Measurements from ENCODE around the gene HRH2.

HRH2 gene

DNA sequence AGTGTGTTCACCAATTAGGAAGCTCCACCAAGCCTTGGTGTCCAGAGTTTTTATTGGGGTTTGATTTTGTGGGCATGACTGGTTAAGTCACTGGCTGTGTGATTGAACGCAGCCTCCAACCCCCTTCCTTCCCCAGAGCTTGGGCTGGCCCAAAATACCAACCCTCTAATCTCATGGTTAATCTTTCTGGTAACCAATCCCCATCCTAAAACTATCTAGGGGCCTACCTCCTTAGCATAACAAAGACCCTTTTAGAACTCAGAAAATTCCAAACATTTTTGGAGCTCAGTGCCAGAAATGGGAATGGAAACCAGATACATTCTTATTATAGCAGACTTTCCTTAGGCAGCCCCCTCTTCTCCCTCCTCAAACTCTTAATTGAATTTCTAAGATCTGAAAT lies 35.9 kb upstream of the HRH2 start:
- TF ChIP-seq EZH2phosphoT487 (IDR thresholded peaks at IDR 0.05; ENCODE audit: borderline replicate concordance, low read length), result no peak
- TF ChIP-seq, protein P1, sequence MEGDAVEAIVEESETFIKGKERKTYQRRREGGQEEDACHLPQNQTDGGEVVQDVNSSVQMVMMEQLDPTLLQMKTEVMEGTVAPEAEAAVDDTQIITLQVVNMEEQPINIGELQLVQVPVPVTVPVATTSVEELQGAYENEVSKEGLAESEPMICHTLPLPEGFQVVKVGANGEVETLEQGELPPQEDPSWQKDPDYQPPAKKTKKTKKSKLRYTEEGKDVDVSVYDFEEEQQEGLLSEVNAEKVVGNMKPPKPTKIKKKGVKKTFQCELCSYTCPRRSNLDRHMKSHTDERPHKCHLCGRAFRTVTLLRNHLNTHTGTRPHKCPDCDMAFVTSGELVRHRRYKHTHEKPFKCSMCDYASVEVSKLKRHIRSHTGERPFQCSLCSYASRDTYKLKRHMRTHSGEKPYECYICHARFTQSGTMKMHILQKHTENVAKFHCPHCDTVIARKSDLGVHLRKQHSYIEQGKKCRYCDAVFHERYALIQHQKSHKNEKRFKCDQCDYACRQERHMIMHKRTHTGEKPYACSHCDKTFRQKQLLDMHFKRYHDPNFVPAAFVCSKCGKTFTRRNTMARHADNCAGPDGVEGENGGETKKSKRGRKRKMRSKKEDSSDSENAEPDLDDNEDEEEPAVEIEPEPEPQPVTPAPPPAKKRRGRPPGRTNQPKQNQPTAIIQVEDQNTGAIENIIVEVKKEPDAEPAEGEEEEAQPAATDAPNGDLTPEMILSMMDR (IDR thresholded peaks at IDR 0.05; ENCODE audit: low read depth, low read length, poor library complexity, severe bottlenecking), result no peak
- Histone ChIP-seq H3K27ac (ENCODE audit: low read depth, low read length) (no peak overlapping the region), H3K4me1 (ENCODE audit: control insufficient read depth, low read length) (no peaks in the 10 kb centered on the region), H3K36me3 (ENCODE audit: control insufficient read depth, low read length) (no peaks in the 10 kb centered on the region), H3K4me2 (ENCODE audit: low read length) (no peak overlapping the region), H4K20me1 (ENCODE audit: control insufficient read depth, insufficient read depth, low read depth, low read length) (no peaks in the 10 kb centered on the region), H3K9me3 (ENCODE audit: control insufficient read depth, insufficient read depth, low read length) (no peaks in the 10 kb centered on the region; the same call in 1 of the 2 replicates), H3K79me2 (ENCODE audit: control insufficient read depth, low read length) (no peaks in the 10 kb centered on the region), H3K9me2 (replicated peaks; ENCODE audit: control insufficient read depth, low read length) (no peaks in the 10 kb centered on the region), H3K4me3 (ENCODE audit: low read length) (no peak overlapping the region), H3F3A (ENCODE audit: control insufficient read depth, insufficient read depth) (no peaks in the 10 kb centered on the region), H3K27me3 (ENCODE audit: control insufficient read depth, low read length) (no peaks in the 10 kb centered on the region)

DNA sequence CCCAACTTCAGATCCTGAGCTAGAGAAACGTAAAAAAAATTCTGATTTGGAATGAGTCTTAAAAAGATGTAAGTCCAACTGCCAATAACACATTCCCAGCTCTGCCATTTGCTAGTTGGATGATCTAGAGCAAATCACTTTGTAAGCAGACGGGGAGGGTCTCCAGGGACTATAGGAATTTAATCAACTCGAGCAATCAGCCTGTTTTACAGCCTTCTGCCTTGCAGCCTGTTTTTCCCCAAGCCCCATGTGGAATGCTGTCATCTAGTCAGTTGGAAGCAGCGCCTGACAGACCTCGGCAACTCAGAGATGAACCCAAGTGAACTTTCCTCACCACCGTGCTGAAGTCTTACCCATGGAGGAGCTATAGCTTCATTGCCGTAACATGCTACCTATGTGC lies 34.8 kb upstream of the HRH2 start:
- H3F3A ChIP-seq (ENCODE audit: control insufficient read depth, insufficient read depth), result no peaks in the 10 kb centered on the region
- no peaks in the 10 kb centered on the region for H3K36me3 ChIP-seq (ENCODE audit: control insufficient read depth, low read length)
- no peaks in the 10 kb centered on the region for H3K4me1 ChIP-seq (ENCODE audit: control insufficient read depth, low read length)
- no peak overlapping the region for H3K27ac ChIP-seq (ENCODE audit: low read depth, low read length)
- no peak overlapping the region for H3K4me3 ChIP-seq (ENCODE audit: low read length)
- no peaks in the 10 kb centered on the region for H3K79me2 ChIP-seq (ENCODE audit: control insufficient read depth, low read length)
- H4K20me1 ChIP-seq (ENCODE audit: control insufficient read depth, insufficient read depth, low read depth, low read length), result no peaks in the 10 kb centered on the region
- no peaks in the 10 kb centered on the region for H3K27me3 ChIP-seq (ENCODE audit: control insufficient read depth, low read length)
- no peaks in the 10 kb centered on the region; the same call in 1 of the 2 replicates for H3K9me3 ChIP-seq (ENCODE audit: control insufficient read depth, insufficient read depth, low read length)
- no peak overlapping the region for H3K4me2 ChIP-seq (ENCODE audit: low read length)
- H3K9me2 ChIP-seq (replicated peaks; ENCODE audit: control insufficient read depth, low read length), result no peaks in the 10 kb centered on the region
- TF ChIP-seq, protein P1 (IDR thresholded peaks at IDR 0.05; ENCODE audit: low read depth, low read length, poor library complexity, severe bottlenecking), result no peak

DNA sequence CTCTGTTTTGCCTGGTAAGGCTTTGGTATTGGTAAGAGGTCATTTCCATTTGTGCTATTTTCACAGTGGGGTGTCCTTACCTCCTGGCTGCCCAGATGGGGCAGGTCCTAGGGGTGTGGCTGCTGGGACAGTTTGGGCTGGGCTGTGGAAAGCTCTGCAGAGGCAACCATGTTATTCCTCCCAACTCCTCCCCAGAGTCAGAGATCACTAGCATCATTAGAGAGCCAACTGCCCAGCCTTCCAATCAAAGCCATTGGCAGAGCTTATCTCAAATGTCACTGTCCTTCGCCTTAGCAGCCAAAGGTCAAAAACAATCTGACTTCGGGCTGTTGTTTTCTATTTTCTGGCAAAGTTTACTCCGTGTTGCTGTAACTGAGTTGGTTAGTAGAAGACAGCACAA lies 33.6 kb upstream of the HRH2 start:
- Histone ChIP-seq H3K4me1 (ENCODE audit: control insufficient read depth, low read length) (no peaks in the 10 kb centered on the region), H3K27ac (ENCODE audit: low read depth, low read length) (no peak overlapping the region), H3K4me3 (ENCODE audit: low read length) (no peak overlapping the region), H3K4me2 (ENCODE audit: low read length) (no peak overlapping the region), H3K9me2 (replicated peaks; ENCODE audit: control insufficient read depth, low read length) (no peaks in the 10 kb centered on the region), H3K9me3 (ENCODE audit: control insufficient read depth, insufficient read depth, low read length) (no peaks in the 10 kb centered on the region; the same call in 1 of the 2 replicates), H3F3A (ENCODE audit: control insufficient read depth, insufficient read depth) (no peaks in the 10 kb centered on the region), H3K79me2 (ENCODE audit: control insufficient read depth, low read length) (no peaks in the 10 kb centered on the region), H3K27me3 (ENCODE audit: control insufficient read depth, low read length) (no peaks in the 10 kb centered on the region), H3K36me3 (ENCODE audit: control insufficient read depth, low read length) (no peaks in the 10 kb centered on the region), H4K20me1 (ENCODE audit: control insufficient read depth, insufficient read depth, low read depth, low read length) (no peaks in the 10 kb centered on the region)
- TF ChIP-seq EZH2phosphoT487 (IDR thresholded peaks at IDR 0.05; ENCODE audit: borderline replicate concordance, low read length), result no peak
- TF ChIP-seq, protein P1 (IDR thresholded peaks at IDR 0.05; ENCODE audit: low read depth, low read length, poor library complexity, severe bottlenecking), result no peak

DNA sequence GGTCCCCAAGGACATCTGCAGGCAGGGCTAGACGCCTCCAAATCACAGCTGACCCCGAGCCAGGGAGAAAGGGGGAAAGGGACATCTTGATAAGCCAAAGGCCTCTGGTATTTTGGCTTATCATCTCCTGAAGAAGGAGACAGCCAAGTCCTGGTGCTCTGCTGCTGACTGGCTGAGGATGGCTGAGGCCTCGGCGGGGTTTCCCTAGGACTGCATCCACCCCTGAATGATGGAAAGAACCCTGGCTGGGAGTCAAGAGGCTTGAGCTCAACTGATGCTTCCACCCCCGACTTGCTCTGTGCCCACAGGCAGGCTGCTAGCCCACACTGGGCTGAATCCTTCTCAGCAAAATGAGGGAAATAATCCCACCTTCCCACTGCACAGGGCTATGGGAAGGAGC lies 30.9 kb upstream of the HRH2 start:
- Histone ChIP-seq H3K36me3 (ENCODE audit: control insufficient read depth, low read length) (no peaks in the 10 kb centered on the region), H3K4me1 (ENCODE audit: control insufficient read depth, low read length) (no peaks in the 10 kb centered on the region), H4K20me1 (ENCODE audit: control insufficient read depth, insufficient read depth, low read depth, low read length) (no peaks in the 10 kb centered on the region), H3K79me2 (ENCODE audit: control insufficient read depth, low read length) (no peaks in the 10 kb centered on the region), H3K9me3 (ENCODE audit: control insufficient read depth, insufficient read depth, low read length) (no peaks in the 10 kb centered on the region; the same call in 1 of the 2 replicates), H3K27me3 (ENCODE audit: control insufficient read depth, low read length) (no peaks in the 10 kb centered on the region), H3K4me2 (ENCODE audit: low read length) (no peak overlapping the region), H3K4me3 (ENCODE audit: low read length) (no peak overlapping the region), H3K27ac (ENCODE audit: low read depth, low read length) (no peak overlapping the region), H3F3A (ENCODE audit: control insufficient read depth, insufficient read depth) (no peaks in the 10 kb centered on the region), H3K9me2 (replicated peaks; ENCODE audit: control insufficient read depth, low read length) (no peaks in the 10 kb centered on the region)
- TF ChIP-seq, protein P1 (IDR thresholded peaks at IDR 0.05; ENCODE audit: low read depth, low read length, poor library complexity, severe bottlenecking), result no peak
- no peak for TF ChIP-seq EZH2phosphoT487 (IDR thresholded peaks at IDR 0.05; ENCODE audit: borderline replicate concordance, low read length)
